ENCODE measurements around the gene KIAA0513. TPM values are rescaled to one million over a fixed set of nuclear protein-coding genes. Genes with fewer than 3 reads are reported as not detected.
"Not testable (repeated sequence)": the region's sequence is repeated elsewhere in the genome, so short reads cannot be mapped to it uniquely, and the experiment has no call there.

KIAA0513 gene
- total and polyA plus RNA-seq, 2 of the 13 experiments (the other 11 are each of a cell fraction or from before 2014, with no cell fraction given), result 1.8 TPM

DNA sequence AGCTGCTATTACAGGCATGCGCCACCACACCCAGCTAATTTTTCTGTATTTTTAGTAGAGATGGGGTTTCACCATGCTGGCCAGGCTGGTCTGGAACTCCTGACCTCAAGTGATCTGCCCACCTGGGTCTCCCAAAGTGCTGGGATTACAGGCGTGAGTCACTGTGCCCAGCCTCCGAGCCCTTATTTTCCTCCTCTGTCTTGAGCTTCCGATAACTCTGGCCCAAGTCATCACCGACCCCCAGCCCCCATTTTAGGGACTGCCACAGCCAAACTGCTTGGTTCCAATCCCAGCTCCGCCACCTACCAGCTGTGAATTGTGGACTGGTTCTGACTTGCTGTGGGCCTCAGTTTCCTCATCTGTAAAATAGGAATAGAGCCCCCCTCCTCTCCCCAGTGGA, 95.8 kb downstream of the KIAA0513 start:
- TF ChIP-seq, protein P1, sequence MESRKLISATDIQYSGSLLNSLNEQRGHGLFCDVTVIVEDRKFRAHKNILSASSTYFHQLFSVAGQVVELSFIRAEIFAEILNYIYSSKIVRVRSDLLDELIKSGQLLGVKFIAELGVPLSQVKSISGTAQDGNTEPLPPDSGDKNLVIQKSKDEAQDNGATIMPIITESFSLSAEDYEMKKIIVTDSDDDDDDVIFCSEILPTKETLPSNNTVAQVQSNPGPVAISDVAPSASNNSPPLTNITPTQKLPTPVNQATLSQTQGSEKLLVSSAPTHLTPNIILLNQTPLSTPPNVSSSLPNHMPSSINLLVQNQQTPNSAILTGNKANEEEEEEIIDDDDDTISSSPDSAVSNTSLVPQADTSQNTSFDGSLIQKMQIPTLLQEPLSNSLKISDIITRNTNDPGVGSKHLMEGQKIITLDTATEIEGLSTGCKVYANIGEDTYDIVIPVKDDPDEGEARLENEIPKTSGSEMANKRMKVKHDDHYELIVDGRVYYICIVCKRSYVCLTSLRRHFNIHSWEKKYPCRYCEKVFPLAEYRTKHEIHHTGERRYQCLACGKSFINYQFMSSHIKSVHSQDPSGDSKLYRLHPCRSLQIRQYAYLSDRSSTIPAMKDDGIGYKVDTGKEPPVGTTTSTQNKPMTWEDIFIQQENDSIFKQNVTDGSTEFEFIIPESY (CRISPR knock-in tag; IDR thresholded peaks at IDR 0.05), result 0 out of 2 replicates have a peak, but pooled peaks have one; percentile 46
- H3K27ac ChIP-seq (ENCODE audit: extremely low read length, insufficient read depth, low read length); FAIRE-seq; H3K36me3 ChIP-seq (replicated peaks in 1 of 2; ENCODE audit: control insufficient read depth in 1 of 2, insufficient read depth in 2 of 2, low read length in 2 of 2); H3K9me3 ChIP-seq (ENCODE audit: low read length); ATAC-seq; BruUV-seq (replicated peaks); H3K79me2 ChIP-seq (ENCODE audit: insufficient read depth, low read length); H4K20me1 ChIP-seq (ENCODE audit: insufficient read depth, low read length); H2AFZ ChIP-seq (ENCODE audit: low read length); H3K4me3 ChIP-seq (replicated peaks in 1 of 3; ENCODE audit: insufficient read depth in 1 of 3, low read depth in 2 of 3, low read length in 3 of 3); H3K4me2 ChIP-seq (ENCODE audit: low read depth, low read length); DNase-seq (ENCODE audit: low spot score); intact Hi-C loops (cut with micrococcal nuclease; ENCODE audit: unreplicated experiment); CTCF ChIA-PET (ENCODE audit: low intra/inter-chr PET ratio, low total read pairs); H3K9ac ChIP-seq (ENCODE audit: insufficient read depth, low read depth, low read length): not testable (repeated sequence)
- in situ Hi-C loops (cut with HindIII; ENCODE audit: extremely low pct_ligation_motif_present, low pct_unique_long_range_greater_than_20kb), result loop anchor here (10.0 kb wide), 1 partner anchor 101 kb away; no protein-coding TSS in a partner anchor
- peaks cover 13 to 45% of the 10 kb centered on the region in 2 experiments; a peak in 4 of 5 replicates for H3K27me3 ChIP-seq (ENCODE audit: control insufficient read depth in 1 of 2, insufficient read depth in 2 of 2, low read length in 2 of 2)
- peaks cover 31% of the 10 kb centered on the region for H3K4me1 ChIP-seq (ENCODE audit: insufficient read depth, low read length)
- WGBS (ENCODE audit: low lambda C conversion rate), result 64% methylated on average over 6 of the region's 6 CpGs
- POLR2A ChIA-PET, result interaction anchor here (1.0 to 1.2 kb wide), 2 partner anchors 14 to 36 kb away, joined by 3 read pairs; no protein-coding TSS in a partner anchor

DNA sequence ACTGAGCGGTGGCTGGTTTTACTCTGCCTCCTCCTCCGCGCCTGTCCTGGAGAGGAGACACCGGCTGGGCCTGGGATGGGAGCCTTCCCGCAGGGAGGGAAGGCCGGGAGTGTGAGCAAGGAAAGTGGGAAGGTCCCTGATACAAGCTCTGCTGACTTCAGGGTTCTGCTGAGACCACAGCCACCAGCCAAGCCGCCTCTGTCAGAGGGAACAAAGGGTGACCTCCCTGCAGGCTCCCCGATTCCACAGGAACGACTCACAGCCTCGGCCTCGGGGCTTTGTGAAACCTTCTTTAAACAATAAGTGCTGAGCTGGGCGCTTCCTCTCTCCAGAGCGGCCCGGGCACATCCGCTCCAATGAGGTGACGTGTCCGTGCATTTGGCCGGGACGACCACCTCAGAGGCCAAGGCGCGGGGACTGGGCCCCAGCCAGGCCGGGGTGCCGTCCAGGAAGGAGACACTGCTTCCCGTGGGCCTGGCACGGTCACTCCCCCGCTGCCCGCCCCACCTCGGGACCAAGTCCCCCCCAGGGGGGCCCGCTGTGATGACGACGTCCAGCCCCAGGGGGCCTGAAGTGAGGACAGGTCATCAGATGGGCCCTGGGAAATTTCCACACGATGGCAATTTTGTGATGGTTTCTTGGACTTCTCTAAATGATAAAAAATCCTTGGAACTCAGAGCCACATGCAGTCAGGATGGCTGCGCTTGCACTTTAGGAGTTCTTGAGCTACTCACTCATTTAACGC, 96.5 kb downstream of the KIAA0513 start:
- WGBS (ENCODE audit: low lambda C conversion rate), result 52% methylated on average over 29 of the region's 34 CpGs
- H2AFZ ChIP-seq (ENCODE audit: low read length), result no peak overlapping the region
- FAIRE-seq, result no peak
- H3K4me3 ChIP-seq (replicated peaks in 1 of 3; ENCODE audit: insufficient read depth in 1 of 3, low read depth in 2 of 3, low read length in 3 of 3), result no peak overlapping the region; a peak in 1 of 6 replicates
- BruUV-seq (replicated peaks), result no TSS peak
- intact Hi-C loops (cut with micrococcal nuclease; ENCODE audit: unreplicated experiment), result no loop called here
- peak; percentile 15 for ATAC-seq
- H3K36me3 ChIP-seq (replicated peaks in 1 of 2; ENCODE audit: control insufficient read depth in 1 of 2, insufficient read depth in 2 of 2, low read length in 2 of 2), result no peaks in the 10 kb centered on the region
- no peaks in the 10 kb centered on the region for H4K20me1 ChIP-seq (ENCODE audit: insufficient read depth, low read length)
- H3K4me1 ChIP-seq (ENCODE audit: insufficient read depth, low read length), result peaks cover 33% of the 10 kb centered on the region
- no peak overlapping the region for H3K27ac ChIP-seq (ENCODE audit: extremely low read length, insufficient read depth, low read length)
- no peak for DNase-seq (ENCODE audit: low spot score)
- H3K4me2 ChIP-seq (ENCODE audit: low read depth, low read length), result no peak overlapping the region
- ChIA-PET POLR2A (interaction anchor here (1.0 to 1.2 kb wide), 2 partner anchors 14 to 36 kb away, joined by 3 read pairs; no protein-coding TSS in a partner anchor), CTCF (ENCODE audit: low intra/inter-chr PET ratio, low total read pairs) (no interaction called here)
- H3K27me3 ChIP-seq (ENCODE audit: control insufficient read depth in 1 of 2, insufficient read depth in 2 of 2, low read length in 2 of 2), result peaks cover 13 to 45% of the 10 kb centered on the region in 2 experiments; a peak in 4 of 5 replicates
- in situ Hi-C loops (cut with HindIII; ENCODE audit: extremely low pct_ligation_motif_present, low pct_unique_long_range_greater_than_20kb), result loop anchor here (10.0 kb wide), 1 partner anchor 101 kb away; no protein-coding TSS in a partner anchor
- H3K9ac ChIP-seq (ENCODE audit: insufficient read depth, low read depth, low read length), result no peak overlapping the region
- H3K9me3 ChIP-seq (ENCODE audit: low read length), result no peaks in the 10 kb centered on the region
- H3K79me2 ChIP-seq (ENCODE audit: insufficient read depth, low read length), result no peaks in the 10 kb centered on the region
- TF ChIP-seq, protein P2, sequence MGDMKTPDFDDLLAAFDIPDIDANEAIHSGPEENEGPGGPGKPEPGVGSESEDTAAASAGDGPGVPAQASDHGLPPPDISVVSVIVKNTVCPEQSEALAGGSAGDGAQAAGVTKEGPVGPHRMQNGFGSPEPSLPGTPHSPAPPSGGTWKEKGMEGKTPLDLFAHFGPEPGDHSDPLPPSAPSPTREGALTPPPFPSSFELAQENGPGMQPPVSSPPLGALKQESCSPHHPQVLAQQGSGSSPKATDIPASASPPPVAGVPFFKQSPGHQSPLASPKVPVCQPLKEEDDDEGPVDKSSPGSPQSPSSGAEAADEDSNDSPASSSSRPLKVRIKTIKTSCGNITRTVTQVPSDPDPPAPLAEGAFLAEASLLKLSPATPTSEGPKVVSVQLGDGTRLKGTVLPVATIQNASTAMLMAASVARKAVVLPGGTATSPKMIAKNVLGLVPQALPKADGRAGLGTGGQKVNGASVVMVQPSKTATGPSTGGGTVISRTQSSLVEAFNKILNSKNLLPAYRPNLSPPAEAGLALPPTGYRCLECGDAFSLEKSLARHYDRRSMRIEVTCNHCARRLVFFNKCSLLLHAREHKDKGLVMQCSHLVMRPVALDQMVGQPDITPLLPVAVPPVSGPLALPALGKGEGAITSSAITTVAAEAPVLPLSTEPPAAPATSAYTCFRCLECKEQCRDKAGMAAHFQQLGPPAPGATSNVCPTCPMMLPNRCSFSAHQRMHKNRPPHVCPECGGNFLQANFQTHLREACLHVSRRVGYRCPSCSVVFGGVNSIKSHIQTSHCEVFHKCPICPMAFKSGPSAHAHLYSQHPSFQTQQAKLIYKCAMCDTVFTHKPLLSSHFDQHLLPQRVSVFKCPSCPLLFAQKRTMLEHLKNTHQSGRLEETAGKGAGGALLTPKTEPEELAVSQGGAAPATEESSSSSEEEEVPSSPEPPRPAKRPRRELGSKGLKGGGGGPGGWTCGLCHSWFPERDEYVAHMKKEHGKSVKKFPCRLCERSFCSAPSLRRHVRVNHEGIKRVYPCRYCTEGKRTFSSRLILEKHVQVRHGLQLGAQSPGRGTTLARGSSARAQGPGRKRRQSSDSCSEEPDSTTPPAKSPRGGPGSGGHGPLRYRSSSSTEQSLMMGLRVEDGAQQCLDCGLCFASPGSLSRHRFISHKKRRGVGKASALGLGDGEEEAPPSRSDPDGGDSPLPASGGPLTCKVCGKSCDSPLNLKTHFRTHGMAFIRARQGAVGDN (CRISPR knock-in tag; IDR thresholded peaks at IDR 0.05), result peak; percentile 30; the same call in 1 of the 2 replicates
- TF ChIP-seq, protein P3, sequence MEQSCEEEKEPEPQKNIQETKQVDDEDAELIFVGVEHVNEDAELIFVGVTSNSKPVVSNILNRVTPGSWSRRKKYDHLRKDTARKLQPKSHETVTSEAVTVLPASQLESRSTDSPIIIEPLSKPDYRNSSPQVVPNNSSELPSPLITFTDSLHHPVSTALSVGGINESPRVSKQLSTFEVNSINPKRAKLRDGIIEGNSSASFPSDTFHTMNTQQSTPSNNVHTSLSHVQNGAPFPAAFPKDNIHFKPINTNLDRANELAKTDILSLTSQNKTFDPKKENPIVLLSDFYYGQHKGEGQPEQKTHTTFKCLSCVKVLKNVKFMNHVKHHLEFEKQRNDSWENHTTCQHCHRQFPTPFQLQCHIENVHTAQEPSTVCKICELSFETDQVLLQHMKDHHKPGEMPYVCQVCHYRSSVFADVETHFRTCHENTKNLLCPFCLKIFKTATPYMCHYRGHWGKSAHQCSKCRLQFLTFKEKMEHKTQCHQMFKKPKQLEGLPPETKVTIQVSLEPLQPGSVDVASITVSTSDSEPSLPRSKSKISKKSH (CRISPR knock-in tag; IDR thresholded peaks at IDR 0.05; ENCODE audit: borderline replicate concordance), result 0 out of 2 replicates have a peak, but pooled peaks have one; percentile 22
- TF ChIP-seq, protein P4, sequence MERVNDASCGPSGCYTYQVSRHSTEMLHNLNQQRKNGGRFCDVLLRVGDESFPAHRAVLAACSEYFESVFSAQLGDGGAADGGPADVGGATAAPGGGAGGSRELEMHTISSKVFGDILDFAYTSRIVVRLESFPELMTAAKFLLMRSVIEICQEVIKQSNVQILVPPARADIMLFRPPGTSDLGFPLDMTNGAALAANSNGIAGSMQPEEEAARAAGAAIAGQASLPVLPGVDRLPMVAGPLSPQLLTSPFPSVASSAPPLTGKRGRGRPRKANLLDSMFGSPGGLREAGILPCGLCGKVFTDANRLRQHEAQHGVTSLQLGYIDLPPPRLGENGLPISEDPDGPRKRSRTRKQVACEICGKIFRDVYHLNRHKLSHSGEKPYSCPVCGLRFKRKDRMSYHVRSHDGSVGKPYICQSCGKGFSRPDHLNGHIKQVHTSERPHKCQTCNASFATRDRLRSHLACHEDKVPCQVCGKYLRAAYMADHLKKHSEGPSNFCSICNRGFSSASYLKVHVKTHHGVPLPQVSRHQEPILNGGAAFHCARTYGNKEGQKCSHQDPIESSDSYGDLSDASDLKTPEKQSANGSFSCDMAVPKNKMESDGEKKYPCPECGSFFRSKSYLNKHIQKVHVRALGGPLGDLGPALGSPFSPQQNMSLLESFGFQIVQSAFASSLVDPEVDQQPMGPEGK (CRISPR knock-in tag; IDR thresholded peaks at IDR 0.05), result peak; percentile 35; the same call in 1 of the 2 replicates

Data from HepG2 (cell line).